ENCODE measurements around the gene SLFN11.
"Not testable (repeated sequence)": the region's sequence is repeated elsewhere in the genome, so short reads cannot be mapped to it uniquely, and the experiment has no call there.

SLFN11 gene

GRCh38 chr17:35352284-35352683 is 21.1 kb downstream of the SLFN11 start:
- no peak for DNase-seq (ENCODE audit: low spot score)

GRCh38 chr17:35350493-35350892 is 22.9 kb downstream of the SLFN11 start:
- no peak for DNase-seq (ENCODE audit: low spot score)

GRCh38 chr17:35345926-35346771 is 27.3 kb downstream of the SLFN11 start:
- DNase-seq (ENCODE audit: low spot score) = no peak

DNA sequence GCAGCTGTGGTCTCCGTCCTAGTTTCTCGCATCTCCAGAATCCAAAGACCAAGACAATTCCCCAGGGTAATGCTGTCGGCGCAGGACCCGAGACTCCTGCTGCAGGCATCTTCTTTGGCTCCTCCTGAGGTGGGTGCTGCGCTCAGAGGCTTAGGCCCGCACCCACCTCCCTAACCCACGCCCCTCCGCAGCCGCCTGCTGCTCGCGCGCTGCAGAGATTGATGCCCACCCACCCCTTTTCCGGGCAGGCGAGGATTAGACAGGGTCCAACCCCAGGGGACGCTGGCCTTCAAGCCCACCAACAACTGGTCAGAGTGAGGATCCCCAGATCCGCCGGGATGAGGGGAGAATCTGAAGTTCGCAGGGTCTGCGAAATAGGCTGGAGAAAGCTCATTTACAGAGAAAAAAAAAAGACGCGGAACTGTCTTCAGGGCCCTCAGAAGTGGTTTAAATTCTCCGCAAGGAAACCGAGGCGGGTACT is 27.9 kb downstream of the SLFN11 start:
- no peak for DNase-seq (ENCODE audit: low spot score)

DNA sequence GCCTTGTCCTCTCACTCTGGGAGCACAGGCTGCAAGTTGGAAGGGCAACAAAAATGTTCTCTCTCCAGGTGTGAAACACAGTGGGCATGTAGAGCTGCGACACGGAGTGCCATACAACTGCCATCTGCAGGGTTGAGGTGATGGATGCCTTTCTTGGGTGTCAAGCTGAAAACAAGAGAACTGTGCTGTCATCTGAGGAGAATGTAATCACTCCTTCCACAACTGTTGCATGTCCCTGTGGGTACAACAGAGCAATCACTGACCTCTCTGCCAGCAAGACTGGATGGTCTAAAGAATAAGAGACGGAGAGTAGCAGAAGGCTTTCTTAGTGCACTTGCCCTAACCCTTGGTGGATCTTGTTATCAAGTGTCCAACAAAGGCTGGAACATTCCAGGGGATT is 29.2 kb downstream of the SLFN11 start:
- no peak for DNase-seq (ENCODE audit: low spot score)

- no peak for DNase-seq (ENCODE audit: low spot score)
Observed at GRCh38 chr17:35342276-35342675, 31.1 kb downstream of the SLFN11 start.

GRCh38 chr17:35341411-35341992 is 31.9 kb downstream of the SLFN11 start:
- DNase-seq (ENCODE audit: low spot score) = no peak

DNA sequence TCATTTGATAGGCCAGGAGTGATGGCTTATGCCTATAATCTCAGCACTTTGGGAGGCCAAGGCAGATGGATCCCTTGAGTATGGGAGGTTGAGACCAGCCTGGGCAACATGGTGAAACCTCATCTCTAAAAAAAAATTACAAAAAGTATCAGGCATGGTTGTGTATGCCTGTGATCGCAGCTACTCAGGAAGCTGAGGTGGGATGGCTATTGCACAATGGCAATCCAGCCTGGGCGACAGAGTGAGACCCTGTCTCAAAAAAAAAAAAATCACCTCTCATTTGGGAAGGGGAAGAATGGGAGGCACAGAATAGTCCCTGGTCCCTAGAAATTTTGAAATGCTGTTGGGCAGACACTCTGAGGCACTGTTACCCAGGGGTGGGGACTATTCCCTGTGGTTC is 35.2 kb downstream of the SLFN11 start:
- no peak for DNase-seq (ENCODE audit: low spot score)

DNA sequence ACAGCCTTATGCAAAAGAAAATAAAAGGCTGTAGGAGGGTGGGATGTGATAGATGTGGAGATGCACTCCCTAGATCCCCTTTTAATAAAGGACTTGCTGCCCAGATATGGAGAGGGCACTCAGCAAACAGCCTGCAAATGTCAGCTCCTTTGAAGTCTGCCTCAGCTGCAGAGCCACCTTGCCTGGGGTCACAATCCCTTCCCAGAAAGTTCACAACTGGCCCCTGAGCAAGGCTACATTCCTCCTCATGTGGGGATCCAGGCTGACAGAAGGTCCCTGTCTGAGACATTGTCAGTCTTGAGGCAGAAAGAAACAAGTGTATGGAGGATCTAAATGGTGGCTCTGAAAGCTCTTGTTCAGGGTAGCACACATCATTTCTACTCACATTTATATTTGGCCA is 36.1 kb downstream of the SLFN11 start:
- DNase-seq (ENCODE audit: low spot score) = no peak

DNA sequence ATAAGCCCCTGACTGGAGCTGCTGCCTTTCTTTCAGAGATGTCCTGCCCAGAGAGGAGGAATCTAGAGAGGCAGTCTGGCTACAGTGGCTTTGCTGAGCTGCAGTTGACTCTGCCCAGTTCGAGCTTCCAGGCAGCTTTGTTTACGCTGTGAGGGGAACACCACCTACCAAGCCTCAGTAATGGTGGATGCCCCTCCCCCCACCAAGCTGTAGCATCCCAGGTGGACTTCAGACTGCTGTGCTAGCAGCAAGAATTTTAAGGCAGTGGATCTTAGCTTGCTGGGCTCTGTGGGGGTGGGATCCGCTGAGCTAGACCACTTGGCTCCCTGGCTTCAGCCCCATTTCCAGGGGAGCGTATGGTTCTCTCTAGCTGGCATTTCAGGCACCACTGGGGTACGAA is 39.8 kb downstream of the SLFN11 start:
- DNase-seq (ENCODE audit: low spot score) = not testable (repeated sequence)

DNA sequence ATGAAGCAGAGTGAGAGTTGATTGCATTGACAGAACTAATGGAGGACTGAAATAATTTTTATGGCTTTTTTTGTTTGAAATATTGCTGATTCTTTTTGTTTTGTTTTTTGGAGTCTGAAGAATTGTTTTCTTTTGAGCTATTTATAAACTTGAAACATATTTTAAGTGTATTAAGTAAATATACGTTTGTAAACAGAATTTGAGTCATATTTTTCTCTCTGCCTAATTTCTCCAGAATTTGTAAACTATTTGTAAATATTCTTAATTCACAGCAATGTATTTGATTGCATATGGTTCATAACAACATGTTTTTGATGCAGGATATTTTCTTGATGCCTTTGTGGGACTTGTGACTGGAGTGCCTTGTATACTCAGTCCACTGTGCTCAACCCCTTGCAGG is 50.7 kb downstream of the SLFN11 start:
- DNase-seq (ENCODE audit: low spot score) = no peak

DNA sequence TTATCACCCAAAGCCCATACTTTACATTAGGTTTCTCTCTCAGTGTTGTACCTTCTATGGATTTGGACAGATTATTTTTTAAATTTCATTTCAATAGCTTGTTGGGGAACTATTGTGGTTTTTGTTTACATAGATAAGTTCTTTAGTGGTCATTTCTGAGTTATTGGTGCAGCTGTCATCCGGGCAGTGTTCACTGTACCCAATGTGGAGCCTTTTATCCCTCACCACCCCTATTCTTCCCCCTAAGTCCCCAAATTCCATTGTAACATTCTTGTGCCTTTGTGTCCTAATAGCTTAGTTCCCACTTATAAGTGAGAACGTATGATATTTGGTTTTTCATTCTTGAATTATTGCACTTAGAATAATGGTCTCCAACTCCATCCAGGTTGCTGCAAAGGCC is 57.5 kb downstream of the SLFN11 start:
- DNase-seq (ENCODE audit: low spot score) = no peak

DNA sequence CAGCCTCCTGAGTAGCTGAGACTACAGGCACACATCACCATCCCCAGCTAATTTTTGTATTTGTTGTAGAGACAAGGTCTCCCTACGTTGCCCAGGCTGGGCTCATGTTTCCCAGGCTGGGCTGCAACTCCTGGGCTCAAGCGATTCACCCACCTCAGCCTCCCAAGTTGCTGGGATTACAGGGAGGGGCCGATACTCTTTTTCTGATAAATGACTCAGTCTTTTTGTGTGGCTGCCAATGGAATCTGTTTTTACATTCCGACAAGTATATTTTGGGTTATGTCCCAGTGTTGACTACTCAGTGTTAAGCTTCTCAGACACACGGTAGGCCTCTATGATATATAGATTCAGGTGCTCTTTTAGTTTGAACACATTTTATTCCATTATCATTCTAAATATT is 58.1 kb downstream of the SLFN11 start:
- DNase-seq (ENCODE audit: low spot score) = no peak

GRCh38 chr17:35314415-35315216 is 58.8 kb downstream of the SLFN11 start:
- DNase-seq (ENCODE audit: low spot score) = no peak

DNA sequence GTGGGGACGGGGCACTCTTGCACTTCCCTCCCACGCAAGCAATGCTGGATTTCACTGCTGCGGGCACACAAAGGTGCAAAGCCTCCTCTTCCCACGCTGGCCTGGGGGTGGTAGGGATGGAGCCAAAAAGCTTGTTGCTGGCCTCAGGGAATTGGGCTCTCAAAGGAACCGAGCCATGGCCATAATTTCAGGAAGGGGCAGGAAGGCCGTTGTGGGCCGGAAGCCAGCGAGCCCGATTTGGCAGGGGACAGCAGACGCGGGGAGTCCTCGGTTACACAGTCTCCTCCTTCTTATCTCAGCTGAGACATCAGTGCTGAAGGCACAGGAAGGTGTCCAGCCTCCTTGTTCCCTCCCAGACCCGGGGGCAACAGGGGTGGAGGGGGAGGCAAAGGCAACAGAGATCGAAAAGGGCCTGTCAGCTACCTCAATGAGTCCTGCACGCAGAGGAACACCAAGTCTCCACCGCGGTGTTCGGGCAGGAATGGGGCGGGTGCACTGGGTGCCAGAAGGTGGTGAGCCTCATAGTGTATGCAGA is 59.5 kb downstream of the SLFN11 start:
- no peak for DNase-seq (ENCODE audit: low spot score)

DNA sequence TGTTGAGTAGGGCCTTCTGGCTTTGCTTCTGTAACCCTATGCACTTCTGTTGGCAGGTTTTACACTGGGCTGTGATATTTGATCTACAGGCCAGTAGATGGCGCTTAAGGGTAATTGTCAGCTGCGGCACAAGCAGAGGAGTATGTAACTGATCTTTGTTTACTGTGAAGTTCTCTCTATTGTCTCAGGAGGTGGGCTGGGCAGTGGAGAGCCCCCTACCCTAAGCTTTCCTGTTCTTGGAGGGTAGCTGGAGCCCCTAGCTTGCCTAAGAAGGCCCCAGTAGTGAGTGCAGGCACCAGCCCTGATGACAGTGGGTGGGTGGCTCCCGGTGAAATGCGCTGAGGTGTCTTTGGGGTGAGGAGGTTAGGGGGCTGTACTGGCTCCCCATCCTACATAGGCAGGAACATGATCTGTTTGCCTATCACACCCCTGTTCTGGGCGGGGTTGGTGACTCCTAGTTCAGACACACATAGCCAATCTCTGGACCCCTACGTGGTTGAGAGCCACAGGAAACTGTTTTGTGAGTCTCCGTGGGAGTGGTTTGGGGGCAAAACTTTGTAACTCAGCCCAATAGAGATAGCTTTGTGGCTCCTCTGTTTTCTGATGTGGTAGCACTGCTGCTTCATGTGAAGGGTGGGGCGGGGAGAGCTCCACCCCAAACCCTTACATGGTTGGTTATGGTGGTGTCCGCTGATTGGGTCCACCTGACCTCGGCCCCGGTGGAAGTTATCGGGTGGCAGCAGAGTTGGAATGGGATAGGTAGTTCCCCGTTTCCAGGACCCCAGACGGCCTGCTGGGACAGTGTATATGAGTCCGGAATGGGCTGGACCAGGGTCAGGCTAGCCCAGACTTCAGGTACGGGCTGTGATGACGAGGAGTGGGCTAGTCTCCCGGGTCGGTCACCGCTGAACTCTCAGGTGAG is 60.4 kb downstream of the SLFN11 start:
- DNase-seq (ENCODE audit: low spot score) = peak; percentile 57

DNA sequence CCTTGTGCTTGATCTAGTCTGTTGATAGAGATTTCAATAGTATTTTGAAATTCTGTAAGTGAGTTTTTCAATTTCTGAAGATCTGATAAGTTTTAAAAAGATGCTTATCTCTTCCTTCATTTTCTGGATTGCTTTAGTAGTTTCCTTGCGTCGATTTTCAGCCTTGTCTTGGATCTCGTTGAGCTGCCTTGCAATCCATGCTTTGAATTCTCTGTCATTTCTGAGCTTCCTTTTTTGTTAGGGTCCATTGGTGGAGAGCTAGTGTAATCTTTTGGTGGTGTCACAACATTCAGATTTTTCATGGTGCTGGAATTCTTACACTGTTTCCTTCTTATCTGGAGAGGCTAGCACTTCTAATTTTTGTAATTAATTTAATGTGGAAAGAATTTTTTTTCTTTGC is 61.1 kb downstream of the SLFN11 start:
- DNase-seq (ENCODE audit: low spot score) = no peak

- DNase-seq (ENCODE audit: low spot score) = not testable (repeated sequence)
Observed at GRCh38 chr17:35309345-35309744, 64.1 kb downstream of the SLFN11 start.
